ENCODE measurements around the gene BUB1B. TPM values are rescaled to one million over a fixed set of nuclear protein-coding genes. Genes with fewer than 3 reads are reported as not detected.

BUB1B gene
- total and polyA plus RNA-seq, 9 of the 15 experiments (the other 6 are each of a cell fraction or from before 2014, with no cell fraction given), result 28.7 to 113 (median 82.2) TPM

DNA sequence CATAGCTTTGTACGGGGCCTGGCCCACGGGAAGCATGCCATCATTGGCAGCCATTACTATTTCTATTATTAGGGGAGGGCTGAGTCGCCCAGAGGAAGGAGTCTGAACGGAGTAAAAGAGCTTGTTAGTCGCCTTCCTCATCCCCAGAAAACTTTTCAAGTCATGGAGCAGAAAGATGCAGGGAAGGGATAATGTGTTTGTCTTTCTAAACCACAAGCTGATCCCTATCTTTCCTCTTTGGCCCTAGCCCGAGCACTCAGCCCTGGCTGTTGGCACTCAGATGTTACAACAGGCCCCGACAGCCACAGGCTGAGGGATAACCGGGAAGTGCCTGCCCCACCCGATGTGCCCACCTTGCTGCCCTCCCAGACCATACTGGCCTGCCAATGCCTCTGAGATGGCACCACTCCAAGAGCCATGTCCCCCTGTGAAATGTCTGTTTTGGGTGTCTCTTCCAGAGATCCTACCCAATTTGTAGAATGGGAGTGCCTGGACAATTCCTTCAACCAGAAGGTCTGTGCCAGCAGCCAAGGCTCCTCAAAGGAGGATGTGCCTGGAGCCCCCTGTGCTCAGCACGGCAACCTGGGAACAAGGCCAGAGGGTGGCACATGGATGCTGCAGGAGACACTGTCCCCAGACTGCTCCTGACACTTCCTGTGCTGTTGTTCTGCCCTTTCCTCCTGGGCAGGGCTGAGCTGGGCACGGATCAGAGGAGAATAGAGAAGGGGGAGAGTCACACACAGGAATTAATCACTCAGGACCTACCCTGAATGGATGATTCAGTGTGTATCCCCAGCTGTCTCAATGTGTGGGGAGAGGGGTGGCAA, 88.8 kb downstream of the BUB1B start:
- Histone ChIP-seq H2AFZ (ENCODE audit: low read depth, low read length) (no peak overlapping the region), H4K20me1 (replicated peaks; ENCODE audit: control insufficient read depth, insufficient read depth, low read length) (no peaks in the 10 kb centered on the region), H3K9ac (ENCODE audit: insufficient read depth in 1 of 2, low read depth in 2 of 2, low read length in 2 of 2) (peak overlapping the region in 1 of 2 experiments; percentile 33; a peak in 1 of 4 replicates), H3K4me3 (no peak overlapping the region), H3K4me2 (ENCODE audit: insufficient read depth, low read length) (no peak overlapping the region), H3K9me1 (ENCODE audit: control insufficient read depth, insufficient read depth, low read length) (no peaks in the 10 kb centered on the region), H3K9me3 (replicated peaks; ENCODE audit: control insufficient read depth, insufficient read depth, low read depth, low read length) (no peaks in the 10 kb centered on the region), H3K27me3 (ENCODE audit: control insufficient read depth in 2 of 2, insufficient read depth in 2 of 2, low read length in 2 of 2) (peaks cover 2 to 32% of the 10 kb centered on the region in 2 experiments; a peak in 3 of 5 replicates), H3K4me1 (replicated peaks in 1 of 2; ENCODE audit: control insufficient read depth in 2 of 2, insufficient read depth in 2 of 2, low read length in 2 of 2) (peaks cover 4 to 18% of the 10 kb centered on the region in 2 experiments; a peak in 3 of 5 replicates), H3K36me3 (ENCODE audit: control insufficient read depth, insufficient read depth, low read length) (no peaks in the 10 kb centered on the region), H3K27ac (ENCODE audit: extremely low read depth, low read depth, low read length) (no peak overlapping the region), H3K79me2 (ENCODE audit: control insufficient read depth, insufficient read depth, low read length) (no peaks in the 10 kb centered on the region)
- BruUV-seq (replicated peaks), result no TSS peak
- DNase-seq (ENCODE audit: extremely low read depth in 1 of 4, low spot score in 3 of 4) (no peak), FAIRE-seq (no peak), ATAC-seq (no peak; the same call in 2 of the 3 replicates)
- WGBS (ENCODE audit: insufficient coverage, low coverage, missing lambda C conversion rate), result 4% methylated on average over 11 of the region's 11 CpGs
- POLR2A ChIA-PET, result interaction anchor here (0.9 to 1.4 kb wide), 3 partner anchors 8 to 17 kb away, joined by 3 to 6 read pairs (median 4); partner anchors contain the start of gene PAK6
- intact Hi-C loops (cut with micrococcal nuclease), result no loop called here
- in situ Hi-C loops (cut with MboI), result no loop called here
- CTCF ChIA-PET (ENCODE audit: low intra/inter-chr PET ratio), result interaction anchor here (1.3 kb wide), 1 partner anchor 25 kb away, joined by 3 read pairs; no protein-coding TSS in a partner anchor
- TF ChIP-seq ZNF3 (CRISPR knock-in tag; IDR thresholded peaks at IDR 0.05) (no peak), SMARCE1 (IDR thresholded peaks at IDR 0.05) (peak; percentile 68; the same call in 1 of the 2 replicates), PTRF (tag; IDR thresholded peaks at IDR 0.05) (no peak), PHF8 (IDR thresholded peaks at IDR 0.05; ENCODE audit: borderline replicate concordance, low read length) (no peak), YY1 (IDR thresholded peaks at IDR 0.05; ENCODE audit: borderline replicate concordance in 1 of 3, control insufficient read depth in 1 of 3, extremely low read depth in 1 of 3, insufficient read depth in 3 of 3, insufficient read length in 1 of 3, insufficient replicate concordance in 2 of 3, low read depth in 1 of 3, low read length in 2 of 3) (peak in 1 of 3 experiments; percentile 30), FOXA3 (CRISPR knock-in tag; conservative IDR thresholded peaks at IDR 0.05 in 1 of 2, IDR thresholded peaks at IDR 0.05 in 1 of 2) (peak in 1 of 2 experiments; percentile 70; a peak in 1 of 4 replicates), MXD1 (CRISPR knock-in tag; IDR thresholded peaks at IDR 0.05; ENCODE audit: borderline replicate concordance, poor library complexity, severe bottlenecking) (no peak), ARID1B (IDR thresholded peaks at IDR 0.05) (peak; percentile 22; the same call in 1 of the 2 replicates), HEY1 (CRISPR knock-in tag; IDR thresholded peaks at IDR 0.05; ENCODE audit: borderline replicate concordance) (no peak), FIP1L1 (IDR thresholded peaks at IDR 0.05; ENCODE audit: low read depth, low read length, poor library complexity, severe bottlenecking) (no peak), JUND (IDR thresholded peaks at IDR 0.05; ENCODE audit: borderline replicate concordance, low read depth, low read length) (0 out of 2 replicates have a peak, but pooled peaks have one; percentile 3), JUND (tag; IDR thresholded peaks at IDR 0.05; ENCODE audit: borderline replicate concordance, low read depth, low read length) (no peak), ZNF655 (CRISPR knock-in tag; IDR thresholded peaks at IDR 0.05) (no peak), CHCHD3 (CRISPR knock-in tag; IDR thresholded peaks at IDR 0.05) (no peak), GATA2 (CRISPR knock-in tag; IDR thresholded peaks at IDR 0.05) (peak; percentile 66), CBFB (CRISPR knock-in tag; IDR thresholded peaks at IDR 0.05) (0 out of 2 replicates have a peak, but pooled peaks have one; percentile 16)
- TF ChIP-seq, protein P1, sequence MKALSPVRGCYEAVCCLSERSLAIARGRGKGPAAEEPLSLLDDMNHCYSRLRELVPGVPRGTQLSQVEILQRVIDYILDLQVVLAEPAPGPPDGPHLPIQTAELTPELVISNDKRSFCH (CRISPR knock-in tag; IDR thresholded peaks at IDR 0.05), result no peak
- TF ChIP-seq, protein P1 (tag; IDR thresholded peaks at IDR 0.05), result 0 out of 2 replicates have a peak, but pooled peaks have one; percentile 35

Measured in K562 (cell line).